AG04449 (cell line): ENCODE measurements around the gene CCL5.

Experiments used
- CTCF ChIA-PET: fragments of 350-600 bp; formaldehyde crosslinking; extraction: SDS; loops from one replicate; lab custom pipeline; 2021; ENCODE audit warnings: antibody characterized with exemption; lab: Yijun Ruan, JAX
- POLR2A ChIA-PET: fragments of 400-600, 350-600 bp; formaldehyde crosslinking; extraction: SDS; loops from one replicate; lab custom pipeline; 2020; ENCODE audit warnings: antibody characterized with exemption, inconsistent platforms; lab: Yijun Ruan, JAX
- DNase-seq: peaks from one replicate; pipeline ENCODE4 v3.0.0-alpha.2; 2010; ENCODE audit warnings: low read depth, low spot score
- H3K4me3 ChIP-seq: 2 replicates; pipeline ENCODE4 v1.5.1; 2011; ENCODE audit warnings: low read depth, mild to moderate bottlenecking, control low read depth, low read length
- TF ChIP-seq, protein P1 (sequence below): IDR thresholded peaks from one replicate; pipeline ENCODE4 v1.5.1; 2011; ENCODE audit warnings: mild to moderate bottlenecking, moderate library complexity, low read length, control low read depth, inconsistent platforms; ENCODE audit not compliant: insufficient read depth; ENCODE audit errors: missing control alignments

CCL5 gene

DNA sequence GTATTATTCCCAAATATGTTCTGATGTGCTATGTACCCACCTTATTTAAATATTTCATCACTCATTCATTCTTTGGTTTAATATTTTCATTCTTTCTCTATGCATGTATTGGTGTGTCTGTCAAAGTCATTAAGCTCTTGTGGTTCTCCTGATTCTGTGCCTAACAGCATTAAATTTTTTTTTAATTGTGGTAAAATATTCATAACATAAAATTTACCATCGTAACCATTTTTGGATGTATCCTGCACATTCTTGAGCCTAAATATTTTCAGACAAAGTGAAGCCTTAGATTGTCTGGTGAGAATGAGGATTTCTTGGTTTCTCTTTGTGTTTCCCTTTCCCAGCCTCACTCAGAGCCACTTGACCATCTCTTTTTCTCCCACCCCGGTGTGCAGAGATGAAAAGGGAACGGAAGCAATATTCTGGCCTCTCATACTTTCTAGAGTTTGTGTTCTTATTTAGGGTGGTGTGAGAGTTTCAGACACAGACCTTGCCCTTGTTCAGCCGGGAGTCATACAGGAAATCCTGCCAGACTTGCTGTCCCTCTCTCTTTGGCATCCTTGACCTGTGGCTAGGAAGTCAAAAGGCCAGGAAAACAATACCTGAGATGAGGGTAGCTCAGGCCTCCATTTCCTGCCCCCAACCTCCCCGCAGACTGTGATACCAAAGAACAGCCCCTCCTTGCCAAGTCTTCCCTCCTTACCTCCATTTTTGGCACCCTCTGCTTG lies 4.9 kb downstream of the CCL5 start:
- TF ChIP-seq, protein P1, sequence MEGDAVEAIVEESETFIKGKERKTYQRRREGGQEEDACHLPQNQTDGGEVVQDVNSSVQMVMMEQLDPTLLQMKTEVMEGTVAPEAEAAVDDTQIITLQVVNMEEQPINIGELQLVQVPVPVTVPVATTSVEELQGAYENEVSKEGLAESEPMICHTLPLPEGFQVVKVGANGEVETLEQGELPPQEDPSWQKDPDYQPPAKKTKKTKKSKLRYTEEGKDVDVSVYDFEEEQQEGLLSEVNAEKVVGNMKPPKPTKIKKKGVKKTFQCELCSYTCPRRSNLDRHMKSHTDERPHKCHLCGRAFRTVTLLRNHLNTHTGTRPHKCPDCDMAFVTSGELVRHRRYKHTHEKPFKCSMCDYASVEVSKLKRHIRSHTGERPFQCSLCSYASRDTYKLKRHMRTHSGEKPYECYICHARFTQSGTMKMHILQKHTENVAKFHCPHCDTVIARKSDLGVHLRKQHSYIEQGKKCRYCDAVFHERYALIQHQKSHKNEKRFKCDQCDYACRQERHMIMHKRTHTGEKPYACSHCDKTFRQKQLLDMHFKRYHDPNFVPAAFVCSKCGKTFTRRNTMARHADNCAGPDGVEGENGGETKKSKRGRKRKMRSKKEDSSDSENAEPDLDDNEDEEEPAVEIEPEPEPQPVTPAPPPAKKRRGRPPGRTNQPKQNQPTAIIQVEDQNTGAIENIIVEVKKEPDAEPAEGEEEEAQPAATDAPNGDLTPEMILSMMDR: no peak
- no peak overlapping the region for H3K4me3 ChIP-seq
- DNase-seq: no peak
- ChIA-PET POLR2A (no interaction called here), CTCF (no interaction called here)

DNA sequence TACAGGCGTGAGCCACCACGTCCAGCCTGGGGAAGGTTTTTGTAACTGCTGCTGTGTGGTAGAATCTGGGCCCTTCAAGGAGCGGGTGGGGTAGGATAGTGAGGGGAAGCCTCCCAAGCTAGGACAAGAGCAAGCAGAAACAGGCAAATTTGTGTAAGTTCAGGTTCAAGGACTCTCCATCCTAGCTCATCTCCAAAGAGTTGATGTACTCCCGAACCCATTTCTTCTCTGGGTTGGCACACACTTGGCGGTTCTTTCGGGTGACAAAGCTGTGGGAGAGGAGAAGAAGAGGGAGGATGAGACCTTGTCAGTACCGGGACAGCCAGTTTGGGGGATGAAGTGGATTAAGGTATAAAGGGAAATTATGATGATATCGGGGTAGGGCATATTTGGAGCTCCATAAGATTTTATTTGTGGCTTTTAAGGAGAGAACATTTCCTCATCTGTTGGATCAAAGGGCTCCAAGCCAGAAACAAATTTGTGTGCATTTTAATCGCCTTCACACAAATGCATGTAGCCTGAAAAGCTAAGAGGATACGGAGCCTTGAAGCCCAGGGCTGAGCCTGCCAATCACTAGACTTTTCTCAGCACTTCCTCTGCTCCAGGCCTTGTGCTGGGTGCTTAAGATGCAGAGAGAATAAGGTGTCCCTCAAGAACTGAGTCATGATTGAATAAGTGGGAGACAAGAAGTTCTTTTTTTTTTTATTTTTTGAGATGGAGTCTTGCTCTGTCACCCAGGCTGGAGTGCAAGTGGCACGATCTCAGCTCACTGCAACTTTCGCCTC lies 7.8 kb downstream of the CCL5 start:
- CTCF ChIA-PET: interaction anchor here (1.5 to 1.6 kb wide), 2 partner anchors 15 to 23 kb away, joined by 5 to 7 read pairs; no protein-coding TSS in a partner anchor

DNA sequence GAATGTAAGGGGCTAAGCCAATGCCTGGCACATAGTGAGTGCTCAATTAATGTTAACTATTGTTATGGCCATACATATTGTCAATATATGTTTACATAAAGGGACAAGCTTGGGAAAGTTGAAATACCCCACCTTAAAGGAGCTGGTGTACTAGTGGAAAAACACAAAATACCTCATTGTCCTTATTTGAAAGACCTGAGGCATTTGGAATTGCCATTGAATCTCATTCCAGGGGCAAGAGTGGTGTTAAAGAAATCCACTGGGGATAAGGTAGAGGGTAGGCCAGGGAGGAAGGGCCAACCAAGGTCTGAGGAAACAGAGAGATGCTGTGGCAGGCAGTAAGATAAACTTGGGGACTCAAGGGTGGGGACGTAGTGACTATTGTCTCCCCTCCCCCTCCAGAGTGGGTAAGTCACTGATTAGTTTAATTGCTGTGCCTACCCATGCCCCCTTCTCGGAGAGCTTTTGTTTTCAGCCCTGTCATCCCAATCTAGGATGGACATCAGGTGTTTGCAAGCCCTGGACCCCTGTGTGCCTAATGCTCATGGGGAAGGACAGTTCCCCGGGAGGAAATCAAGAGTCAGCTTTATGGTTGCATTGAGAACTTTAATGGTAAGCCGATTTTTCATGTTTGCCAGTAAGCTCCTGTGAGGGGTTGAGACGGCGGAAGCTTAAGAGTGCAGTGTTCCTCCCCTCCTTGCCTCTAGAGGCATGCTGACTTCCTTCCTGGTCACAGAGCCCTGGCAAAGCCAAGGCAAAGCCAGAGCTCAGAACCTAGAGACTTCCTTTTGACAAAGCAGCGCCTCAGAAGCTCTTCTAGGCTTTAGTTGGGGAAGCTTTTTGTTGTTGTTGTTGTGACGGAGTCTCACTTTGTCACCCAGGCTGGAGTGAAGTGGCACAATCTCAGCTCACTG lies 9.0 kb downstream of the CCL5 start:
- DNase-seq: no peak
- TF ChIP-seq, protein P1: no peak
- no peak overlapping the region for H3K4me3 ChIP-seq
- ChIA-PET POLR2A (interaction anchor here (0.6 kb wide), 1 partner anchor 288 kb away, joined by 3 read pairs; no protein-coding TSS in a partner anchor), CTCF (interaction anchor here (1.6 kb wide), 1 partner anchor 13 kb away, joined by 5 read pairs; no protein-coding TSS in a partner anchor)

More for the DNA sequence above, 7.8 kb downstream of the CCL5 start:
- TF ChIP-seq, protein P1: no peak
- POLR2A ChIA-PET: no interaction called here
- no peak overlapping the region for H3K4me3 ChIP-seq
- no peak for DNase-seq

DNA sequence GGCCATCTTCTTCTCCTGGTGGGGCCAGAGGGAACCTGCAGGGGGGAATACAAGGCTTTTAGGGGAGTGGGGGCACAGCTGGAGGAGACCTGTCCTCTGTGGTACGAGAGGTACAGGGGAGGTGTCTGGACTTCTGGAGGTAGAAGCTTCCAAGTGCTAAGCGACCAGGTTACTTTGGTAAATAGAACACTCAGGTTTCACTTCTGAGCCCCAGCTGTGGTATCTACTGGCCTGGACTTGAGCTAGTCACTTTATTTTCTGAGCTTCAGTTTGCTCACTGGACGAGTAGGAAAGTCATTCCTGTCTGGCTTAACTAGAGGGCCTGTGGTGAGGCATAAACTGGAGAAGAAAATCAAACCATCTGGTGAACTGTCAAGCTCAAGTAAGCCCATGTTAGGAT lies 11.4 kb downstream of the CCL5 start, which contains the start of gene HEATR9:
Gene HEATR9, minus strand, starts transcription at position 155 of the 400 bp plus-strand sequence. Its CDS starts 149 bp downstream, at position 6.
- ChIA-PET CTCF (interaction anchor here (2.6 kb wide), 1 partner anchor 19 kb away, joined by 9 read pairs; no protein-coding TSS in a partner anchor), POLR2A (no interaction called here)
- DNase-seq: no peak
- TF ChIP-seq, protein P1: no peak
- no peak within 1 kb of the TSS for H3K4me3 ChIP-seq

DNA sequence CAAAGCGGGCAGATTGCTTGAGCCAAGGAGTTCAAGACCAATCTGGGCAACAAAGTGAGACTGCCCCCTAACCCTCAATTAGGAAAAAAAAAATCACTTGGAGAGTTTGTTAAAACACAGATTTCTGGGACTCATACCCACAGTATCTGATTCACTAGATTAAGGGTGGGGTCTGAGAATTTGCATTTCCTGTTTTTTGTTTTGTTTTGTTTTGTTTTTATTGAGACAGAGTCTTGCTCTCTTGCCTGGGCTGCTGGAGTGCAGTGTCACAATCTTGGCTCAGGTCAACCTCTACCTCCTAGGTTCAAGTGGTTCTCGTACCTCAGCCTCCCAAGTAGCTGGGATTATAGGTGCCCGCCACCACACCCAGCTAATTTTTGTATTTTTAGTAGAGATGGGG lies 12.6 kb downstream of the CCL5 start:
- ChIA-PET CTCF (interaction anchor here (2.6 kb wide), 1 partner anchor 18 kb away, joined by 9 read pairs; no protein-coding TSS in a partner anchor), POLR2A (no interaction called here)
- no peak for DNase-seq
- TF ChIP-seq, protein P1: no peak
- H3K4me3 ChIP-seq: no peak overlapping the region
